HG03460 (cell line): ENCODE measurements around the gene FPR1.

Experiments
- ATAC-seq: cut with Tn5 transposase; IDR thresholded peaks from one replicate; pipeline ENCODE4 v1.9.1; 2021; ENCODE audit not compliant: unreplicated experiment

Gene FPR1

GRCh38 chr19:51751655-51752054 is at the start of gene FPR1:
Gene FPR1 (minus strand): TSS chr19:51751878. CDS start chr19:51746994, 4,884 bp downstream.
- ATAC-seq: no peak

- ATAC-seq: no peak
These were observed 49.0 kb upstream of the FPR1 start for GRCh38 chr19:51800473-51801244.

- ATAC-seq: no peak
These were observed 48.2 kb upstream of the FPR1 start for GRCh38 chr19:51799774-51800472.

GRCh38 chr19:51799034-51799773 is 47.5 kb upstream of the FPR1 start:
- ATAC-seq: no peak

- ATAC-seq: no peak
These were observed 46.4 kb upstream of the FPR1 start for GRCh38 chr19:51798062-51798461.

- no peak for ATAC-seq
These were observed 45.8 kb upstream of the FPR1 start for GRCh38 chr19:51797480-51797879.

- no peak for ATAC-seq
These were observed 44.6 kb upstream of the FPR1 start for GRCh38 chr19:51796195-51796679.

GRCh38 chr19:51794885-51795490 is 43.3 kb upstream of the FPR1 start, which contains the start of gene FPR3:
Gene FPR3 (plus strand): TSS chr19:51795157. CDS start chr19:51823749, 28,592 bp downstream.
- ATAC-seq: no peak

- ATAC-seq: no peak
These were observed 42.3 kb upstream of the FPR1 start for GRCh38 chr19:51793994-51794393.

GRCh38 chr19:51792932-51793331 is 41.3 kb upstream of the FPR1 start:
- ATAC-seq: no peak

GRCh38 chr19:51789061-51789795 is 37.5 kb upstream of the FPR1 start:
- no peak for ATAC-seq

GRCh38 chr19:51788029-51788428 is 36.4 kb upstream of the FPR1 start:
- no peak for ATAC-seq

- no peak for ATAC-seq
These were observed 35.2 kb upstream of the FPR1 start for GRCh38 chr19:51786646-51787494.

GRCh38 chr19:51784922-51785690 is 33.4 kb upstream of the FPR1 start:
- no peak for ATAC-seq

- ATAC-seq: no peak
These were observed 32.6 kb upstream of the FPR1 start for GRCh38 chr19:51784109-51784785.

GRCh38 chr19:51783372-51783771 is 31.7 kb upstream of the FPR1 start:
- ATAC-seq: no peak

- ATAC-seq: no peak
These were observed 30.3 kb upstream of the FPR1 start for GRCh38 chr19:51781999-51782398.

GRCh38 chr19:51780270-51780669 is 28.6 kb upstream of the FPR1 start:
- ATAC-seq: no peak
